ENCODE results near the gene ARTN. TPM values are rescaled to one million over a fixed set of nuclear protein-coding genes. Genes with fewer than 3 reads are reported as not detected.

Gene ARTN
- total and polyA plus RNA-seq, 9 of the 15 experiments (the other 6 are each of a cell fraction or from before 2014, with no cell fraction given) = 0.06 to 0.38 TPM; not detected in 7

GRCh38 chr1:43934101-43934985, 742 bp downstream of the ARTN start (continued):
- no peak for TF ChIP-seq ZNF512 (tag; IDR thresholded peaks at IDR 0.05)
- 0 out of 4 replicates have a peak, but pooled peaks of 1 of the 2 experiments have one; percentile 29 for TF ChIP-seq RCOR1 (IDR thresholded peaks at IDR 0.05; ENCODE audit: borderline replicate concordance in 1 of 2, low read depth in 2 of 2, low read length in 2 of 2)
- TF ChIP-seq POLR3G (IDR thresholded peaks at IDR 0.05; ENCODE audit: extremely low read depth, insufficient read length, insufficient replicate concordance) = no peak
- no peak for TF ChIP-seq ZNF277 (CRISPR knock-in tag; IDR thresholded peaks at IDR 0.05; ENCODE audit: borderline replicate concordance)
- TF ChIP-seq E2F1 (CRISPR knock-in tag; IDR thresholded peaks at IDR 0.05) = no peak
- no peak for TF ChIP-seq RNF219 (CRISPR knock-in tag; IDR thresholded peaks at IDR 0.05)
- TF ChIP-seq NUFIP1 (IDR thresholded peaks at IDR 0.05; ENCODE audit: partially characterized antibody) = no peak
- TF ChIP-seq E4F1 (CRISPR knock-in tag; IDR thresholded peaks at IDR 0.05; ENCODE audit: borderline replicate concordance) = no peak
- TF ChIP-seq ZBTB7A (IDR thresholded peaks at IDR 0.05; ENCODE audit: borderline replicate concordance, control insufficient read depth, low read depth, low read length) = peak; percentile 84
- TF ChIP-seq PURB (CRISPR knock-in tag; IDR thresholded peaks at IDR 0.05; ENCODE audit: low read depth) = no peak
- peak; percentile 25; the same call in 1 of the 2 replicates for TF ChIP-seq XRCC5 (IDR thresholded peaks at IDR 0.05; ENCODE audit: low read depth, low read length)
- TF ChIP-seq SOX6 (IDR thresholded peaks at IDR 0.05) = 0 out of 2 replicates have a peak, but pooled peaks have one; percentile 5
- TF ChIP-seq MCM7 (IDR thresholded peaks at IDR 0.05) = no peak
- no peak for TF ChIP-seq MEF2D (tag; conservative IDR thresholded peaks at IDR 0.05; ENCODE audit: low read depth)
- no peak for TF ChIP-seq TAF1 (IDR thresholded peaks at IDR 0.05; ENCODE audit: control insufficient read depth, extremely low read depth, insufficient read depth, low read length, severe bottlenecking)
- TF ChIP-seq ZNF785 (CRISPR knock-in tag; IDR thresholded peaks at IDR 0.05) = no peak
- TF ChIP-seq NR2C1 (IDR thresholded peaks at IDR 0.05) = no peak
- TF ChIP-seq NR2C1 (tag; IDR thresholded peaks at IDR 0.05) = no peak
- no peak for TF ChIP-seq ZC3H8 (IDR thresholded peaks at IDR 0.05)

All from K562 (cell line).